Measurements from ENCODE around the gene UBAC2. TPM values are rescaled to one million over a fixed set of nuclear protein-coding genes. Genes with fewer than 3 reads are reported as not detected.

Gene UBAC2
- total RNA-seq, 1 experiment from 2014 or later: 41.0 TPM

DNA sequence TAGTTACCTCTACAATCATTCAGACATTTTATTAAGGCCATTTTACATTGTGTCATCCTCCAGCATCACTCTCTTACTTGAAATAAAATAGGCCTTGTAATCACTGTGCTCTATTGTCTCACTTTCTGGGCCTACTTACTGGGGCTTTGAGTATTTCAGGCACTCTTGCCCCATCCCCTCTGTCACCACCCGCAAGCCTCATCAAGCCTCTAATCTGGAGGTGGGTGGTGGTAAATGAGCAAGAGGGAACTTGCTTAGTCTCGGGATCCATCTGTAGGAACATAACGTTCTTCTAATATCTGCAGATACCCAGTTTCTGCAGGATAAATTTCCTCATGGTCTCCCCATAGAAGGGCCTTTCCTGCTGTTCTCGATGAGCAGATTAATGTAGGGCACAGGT lies 77.0 kb downstream of the UBAC2 start:
- no peak for DNase-seq
- intact Hi-C loops (cut with micrococcal nuclease; ENCODE audit: unreplicated experiment): no loop called here
- CTCF ChIA-PET: no interaction called here
- Mint-ChIP-seq H3K9me3 (ENCODE audit: low read depth, unreplicated experiment) (no peaks in the 10 kb centered on the region), H3K27ac (ENCODE audit: unreplicated experiment) (no peak overlapping the region), H3K4me3 (ENCODE audit: low read depth, unreplicated experiment) (no peak overlapping the region), H3K27me3 (ENCODE audit: unreplicated experiment) (no peaks in the 10 kb centered on the region), H3K4me1 (ENCODE audit: low read depth, unreplicated experiment) (peaks cover 12% of the 10 kb centered on the region), H3K36me3 (ENCODE audit: insufficient read depth, unreplicated experiment) (peaks cover 5% of the 10 kb centered on the region)
- BruUV-seq (replicated peaks): no TSS peak
- TF ChIP-seq, protein P1, sequence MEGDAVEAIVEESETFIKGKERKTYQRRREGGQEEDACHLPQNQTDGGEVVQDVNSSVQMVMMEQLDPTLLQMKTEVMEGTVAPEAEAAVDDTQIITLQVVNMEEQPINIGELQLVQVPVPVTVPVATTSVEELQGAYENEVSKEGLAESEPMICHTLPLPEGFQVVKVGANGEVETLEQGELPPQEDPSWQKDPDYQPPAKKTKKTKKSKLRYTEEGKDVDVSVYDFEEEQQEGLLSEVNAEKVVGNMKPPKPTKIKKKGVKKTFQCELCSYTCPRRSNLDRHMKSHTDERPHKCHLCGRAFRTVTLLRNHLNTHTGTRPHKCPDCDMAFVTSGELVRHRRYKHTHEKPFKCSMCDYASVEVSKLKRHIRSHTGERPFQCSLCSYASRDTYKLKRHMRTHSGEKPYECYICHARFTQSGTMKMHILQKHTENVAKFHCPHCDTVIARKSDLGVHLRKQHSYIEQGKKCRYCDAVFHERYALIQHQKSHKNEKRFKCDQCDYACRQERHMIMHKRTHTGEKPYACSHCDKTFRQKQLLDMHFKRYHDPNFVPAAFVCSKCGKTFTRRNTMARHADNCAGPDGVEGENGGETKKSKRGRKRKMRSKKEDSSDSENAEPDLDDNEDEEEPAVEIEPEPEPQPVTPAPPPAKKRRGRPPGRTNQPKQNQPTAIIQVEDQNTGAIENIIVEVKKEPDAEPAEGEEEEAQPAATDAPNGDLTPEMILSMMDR (IDR thresholded peaks at IDR 0.05; ENCODE audit: unreplicated experiment): no peak

DNA sequence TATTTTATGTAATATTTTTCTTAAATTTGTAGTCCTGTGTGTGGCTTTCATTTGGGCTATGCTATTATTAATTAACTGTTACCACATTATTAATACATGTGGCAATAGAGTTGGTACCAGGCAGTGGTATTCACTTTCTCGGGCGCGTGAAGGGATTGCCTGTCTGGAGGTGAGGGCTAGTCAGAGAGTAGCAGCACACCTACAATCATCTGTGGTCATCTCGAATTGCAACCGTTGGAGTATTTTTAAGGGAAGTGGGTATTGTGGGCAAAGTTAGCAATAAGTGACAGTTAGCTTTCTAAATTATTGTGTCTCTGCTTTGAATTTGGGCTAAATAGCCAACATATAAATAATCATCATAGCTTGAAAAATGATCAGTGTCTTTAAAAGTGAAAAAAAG lies 77.5 kb downstream of the UBAC2 start:
- intact Hi-C loops (cut with micrococcal nuclease; ENCODE audit: unreplicated experiment): no loop called here
- DNase-seq: no peak
- Mint-ChIP-seq H3K27ac (ENCODE audit: unreplicated experiment) (no peak overlapping the region), H3K36me3 (ENCODE audit: insufficient read depth, unreplicated experiment) (peaks cover 5% of the 10 kb centered on the region), H3K4me1 (ENCODE audit: low read depth, unreplicated experiment) (peaks cover 12% of the 10 kb centered on the region), H3K4me3 (ENCODE audit: low read depth, unreplicated experiment) (no peak overlapping the region), H3K9me3 (ENCODE audit: low read depth, unreplicated experiment) (no peaks in the 10 kb centered on the region), H3K27me3 (ENCODE audit: unreplicated experiment) (no peaks in the 10 kb centered on the region)
- CTCF ChIA-PET: no interaction called here
- TF ChIP-seq, protein P1 (IDR thresholded peaks at IDR 0.05; ENCODE audit: unreplicated experiment): no peak
- no TSS peak for BruUV-seq (replicated peaks)

DNA sequence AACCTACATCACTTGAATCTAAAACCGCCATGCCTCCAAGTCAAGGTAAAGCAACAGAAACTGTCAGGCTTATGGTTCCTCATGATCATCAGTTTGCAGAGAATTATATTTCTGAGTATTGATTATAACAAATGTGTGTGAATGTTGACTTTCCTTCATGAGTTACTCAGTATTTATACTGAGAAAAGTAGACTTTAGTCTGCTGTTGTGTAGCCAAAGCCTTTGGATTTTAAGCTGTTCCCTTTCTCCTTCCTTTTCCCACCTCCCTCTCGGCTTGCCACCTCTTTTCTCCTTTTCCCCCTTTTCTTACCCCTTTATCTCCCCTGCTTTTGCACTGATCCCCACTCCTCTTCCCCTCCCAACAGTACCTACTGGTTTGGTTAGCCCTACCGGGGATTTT lies 78.2 kb downstream of the UBAC2 start:
- no peaks in the 10 kb centered on the region for H3K27me3 Mint-ChIP-seq (ENCODE audit: unreplicated experiment)
- H3K27ac Mint-ChIP-seq (ENCODE audit: unreplicated experiment): no peak overlapping the region
- no peak overlapping the region for H3K4me3 Mint-ChIP-seq (ENCODE audit: low read depth, unreplicated experiment)
- CTCF ChIA-PET: interaction anchor here (0.7 kb wide), 1 partner anchor 233 kb away, joined by 3 read pairs; no protein-coding TSS in a partner anchor
- intact Hi-C loops (cut with micrococcal nuclease; ENCODE audit: unreplicated experiment): no loop called here
- DNase-seq: no peak
- TF ChIP-seq, protein P1 (IDR thresholded peaks at IDR 0.05; ENCODE audit: unreplicated experiment): no peak
- BruUV-seq (replicated peaks): no TSS peak
- peaks cover 12% of the 10 kb centered on the region for H3K4me1 Mint-ChIP-seq (ENCODE audit: low read depth, unreplicated experiment)
- H3K36me3 Mint-ChIP-seq (ENCODE audit: insufficient read depth, unreplicated experiment): peaks cover 5% of the 10 kb centered on the region
- H3K9me3 Mint-ChIP-seq (ENCODE audit: low read depth, unreplicated experiment): no peaks in the 10 kb centered on the region

DNA sequence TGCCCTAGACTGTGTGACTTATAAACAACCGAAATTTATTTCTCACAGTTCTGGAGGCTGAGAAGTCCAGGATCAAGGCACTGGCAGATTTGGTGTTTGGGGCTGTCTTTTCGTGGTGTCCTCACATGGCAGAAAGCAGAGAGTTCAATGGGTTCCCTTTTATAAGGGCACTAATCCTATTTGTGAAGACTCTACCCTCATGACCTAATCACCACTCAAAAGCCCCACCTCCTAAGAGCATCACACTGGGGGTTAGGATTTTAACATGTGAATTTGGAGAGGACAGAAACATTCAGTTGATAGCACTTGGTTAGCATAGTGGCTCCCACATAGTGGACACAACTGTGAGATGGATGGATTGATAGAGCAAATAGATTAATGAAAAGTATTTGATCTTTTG lies 79.0 kb downstream of the UBAC2 start:
- Mint-ChIP-seq H3K4me3 (ENCODE audit: low read depth, unreplicated experiment) (no peak overlapping the region), H3K27me3 (ENCODE audit: unreplicated experiment) (no peaks in the 10 kb centered on the region), H3K9me3 (ENCODE audit: low read depth, unreplicated experiment) (no peaks in the 10 kb centered on the region), H3K36me3 (ENCODE audit: insufficient read depth, unreplicated experiment) (peaks cover 5% of the 10 kb centered on the region), H3K4me1 (ENCODE audit: low read depth, unreplicated experiment) (peaks cover 12% of the 10 kb centered on the region), H3K27ac (ENCODE audit: unreplicated experiment) (peak overlapping the region; percentile 25)
- no peak for DNase-seq
- no TSS peak for BruUV-seq (replicated peaks)
- CTCF ChIA-PET: interaction anchor here (0.7 to 1.3 kb wide), 2 partner anchors 10 to 234 kb away, joined by 3 to 4 read pairs; no protein-coding TSS in a partner anchor
- TF ChIP-seq, protein P1 (IDR thresholded peaks at IDR 0.05; ENCODE audit: unreplicated experiment): no peak
- intact Hi-C loops (cut with micrococcal nuclease; ENCODE audit: unreplicated experiment): no loop called here
